DND-41 (cell line): ENCODE measurements around the gene GABRR3.

Source experiments
- ATAC-seq: fragments of 200-7000 bp; cut with Tn5 transposase; 3 replicates; pipeline ENCODE4 v1.9.1; 2021; ENCODE audit warnings: low read depth; ENCODE audit not compliant: insufficient read depth
- DNase-seq: peaks from one replicate; pipeline ENCODE4 v3.0.0-alpha.2; 2020
- H2AFZ ChIP-seq: 2 replicates; pipeline ENCODE4 v1.6.0; 2012; ENCODE audit warnings: low read depth, low read length
- H3K27ac ChIP-seq: 2 replicates; pipeline ENCODE4 v1.5.1; 2012; ENCODE audit warnings: low read length, inconsistent platforms
- H3K27me3 ChIP-seq: fragments of 200-600 bp; sonication (generic); 2 replicates; pipeline ENCODE4 v1.6.0; 2012; ENCODE audit warnings: low read length, mild to moderate bottlenecking, inconsistent platforms; ENCODE audit not compliant: insufficient read depth, poor library complexity
- H3K36me3 ChIP-seq: 2 replicates; pipeline ENCODE4 v1.5.1; 2012; ENCODE audit warnings: low read length, inconsistent platforms; ENCODE audit not compliant: insufficient read depth
- H3K4me1 ChIP-seq: 2 replicates; pipeline ENCODE4 v1.5.1; 2012; ENCODE audit warnings: mild to moderate bottlenecking, low read length; ENCODE audit not compliant: insufficient read depth
- H3K4me2 ChIP-seq: 2 replicates; pipeline ENCODE4 v1.6.0; 2012; ENCODE audit warnings: mild to moderate bottlenecking, moderate library complexity, low read length, inconsistent platforms; ENCODE audit not compliant: insufficient read depth
- H3K4me3 ChIP-seq, 2 experiments: fragments of 200-600 bp in 1 of 2; shearing (Covaris generic) in 1 of 2; 2 replicates each; pipeline ENCODE4 v1.5.1; 2012 to 2016; ENCODE audit warnings: inconsistent platforms in 2 of 2, low read length in 2 of 2, mild to moderate bottlenecking in 2 of 2, low read depth in 1 of 2, moderate library complexity in 1 of 2
- H3K79me2 ChIP-seq: 2 replicates; pipeline ENCODE4 v1.6.0; 2012; ENCODE audit warnings: low read length, inconsistent platforms; ENCODE audit not compliant: insufficient read depth
- H3K9ac ChIP-seq: 2 replicates; pipeline ENCODE4 v1.6.0; 2012; ENCODE audit warnings: low read depth, mild to moderate bottlenecking, inconsistent platforms, low read length, moderate library complexity
- H3K9me3 ChIP-seq: 2 replicates; pipeline ENCODE4 v1.5.1; 2012; ENCODE audit warnings: low read length, moderate library complexity, mild to moderate bottlenecking, inconsistent platforms; ENCODE audit not compliant: insufficient read depth, severe bottlenecking
- H4K20me1 ChIP-seq: 2 replicates; pipeline ENCODE4 v1.6.0; 2012; ENCODE audit warnings: low read length; ENCODE audit not compliant: insufficient read depth
- CTCF ChIP-seq: IDR thresholded peaks from 2 replicates; pipeline ENCODE4 v1.5.1; 2012; ENCODE audit warnings: borderline replicate concordance, low read length, moderate library complexity, mild to moderate bottlenecking; ENCODE audit not compliant: poor library complexity, severe bottlenecking; ENCODE audit errors: extremely low read depth
- EZH2 ChIP-seq: IDR thresholded peaks from 3 replicates; pipeline ENCODE4 v1.6.1; 2012; ENCODE audit warnings: borderline replicate concordance, low read depth, mild to moderate bottlenecking, moderate library complexity, low read length, inconsistent platforms; ENCODE audit not compliant: severe bottlenecking

Gene GABRR3

GRCh38 chr3:97994328-97994945, 40.7 kb downstream of the GABRR3 start:
- H4K20me1 ChIP-seq, result no peaks in the 10 kb centered on the region
- H3K36me3 ChIP-seq, result no peaks in the 10 kb centered on the region
- no peak overlapping the region for H3K9ac ChIP-seq
- H3K27me3 ChIP-seq, result no peaks in the 10 kb centered on the region
- TF ChIP-seq CTCF (no peak), EZH2 (no peak)
- no peak overlapping the region for H3K4me3 ChIP-seq
- DNase-seq (no peak), ATAC-seq (no peak)
- H3K79me2 ChIP-seq, result no peaks in the 10 kb centered on the region
- H3K4me2 ChIP-seq, result no peak overlapping the region
- H2AFZ ChIP-seq, result no peak overlapping the region
- H3K4me1 ChIP-seq, result peaks cover 23% of the 10 kb centered on the region
- no peaks in the 10 kb centered on the region for H3K9me3 ChIP-seq
- H3K27ac ChIP-seq, result no peak overlapping the region

DNA sequence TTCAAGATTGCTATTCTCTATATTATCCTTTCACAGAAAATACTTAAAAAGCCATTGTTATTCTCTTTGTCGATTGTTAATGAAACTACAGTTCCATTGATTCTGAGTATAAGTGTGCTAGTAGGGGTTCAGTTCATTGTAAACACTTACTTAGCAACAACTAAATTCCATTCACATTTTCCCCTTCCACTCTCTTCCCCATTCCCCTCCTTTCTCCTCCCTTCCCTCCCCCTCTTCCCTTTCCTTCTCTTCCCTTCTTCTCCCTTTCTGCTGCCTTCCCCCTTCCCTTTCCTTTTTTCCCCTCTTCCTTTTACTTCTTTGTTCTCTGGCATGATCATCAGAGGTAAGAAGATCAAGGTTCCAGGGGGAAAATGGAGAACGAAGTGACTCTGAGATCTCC, 41.6 kb downstream of the GABRR3 start:
- no peak overlapping the region for H3K9ac ChIP-seq
- H3K4me2 ChIP-seq, result no peak overlapping the region
- H4K20me1 ChIP-seq, result no peaks in the 10 kb centered on the region
- ATAC-seq (no peak), DNase-seq (no peak)
- no peak overlapping the region for H3K4me3 ChIP-seq
- no peaks in the 10 kb centered on the region for H3K79me2 ChIP-seq
- peaks cover 2% of the 10 kb centered on the region for H3K9me3 ChIP-seq
- TF ChIP-seq EZH2 (no peak), CTCF (no peak)
- peaks cover 23% of the 10 kb centered on the region for H3K4me1 ChIP-seq
- H3K27me3 ChIP-seq, result no peaks in the 10 kb centered on the region
- no peaks in the 10 kb centered on the region for H3K36me3 ChIP-seq
- no peak overlapping the region for H3K27ac ChIP-seq
- no peak overlapping the region for H2AFZ ChIP-seq

- Histone ChIP-seq H3K27ac (no peak overlapping the region), H2AFZ (no peak overlapping the region), H3K9me3 (peaks cover 3% of the 10 kb centered on the region), H3K79me2 (no peaks in the 10 kb centered on the region), H3K4me1 (peaks cover 23% of the 10 kb centered on the region), H3K36me3 (no peaks in the 10 kb centered on the region), H3K4me3 (no peak overlapping the region), H4K20me1 (no peaks in the 10 kb centered on the region), H3K27me3 (no peaks in the 10 kb centered on the region), H3K4me2 (no peak overlapping the region), H3K9ac (no peak overlapping the region)
- ATAC-seq (no peak), DNase-seq (no peak)
- TF ChIP-seq EZH2 (no peak), CTCF (no peak)
Observed at GRCh38 chr3:97992547-97993173, 42.5 kb downstream of the GABRR3 start.
